Activated naive CD8-positive, alpha-beta T cell treated with anti-CD3 and anti-CD28 coated beads, Interleukin-2, amount 50 U/mL, for 24 hours (primary cell): ENCODE measurements around the gene PEX11G.
"Not testable (repeated sequence)": the region's sequence is repeated elsewhere in the genome, so short reads cannot be mapped to it uniquely, and the experiment has no call there.

Source experiments
- ATAC-seq: fragments of 150-1000 bp; cut with Tn5 transposase; one replicate; pipeline ENCODE4 v1.10.0; 2021
- DNase-seq: peaks from one replicate; pipeline ENCODE4 v3.0.0; 2021
- H3K27ac Mint-ChIP-seq: one replicate; pipeline ENCODE4 v1.8.0; 2021; ENCODE audit warnings: mild to moderate bottlenecking, mixed read lengths
- H3K27me3 Mint-ChIP-seq: one replicate; pipeline ENCODE4 v1.8.0; 2021; ENCODE audit warnings: mixed read lengths
- H3K36me3 Mint-ChIP-seq: one replicate; pipeline ENCODE4 v1.8.0; 2021; ENCODE audit warnings: low read depth, mixed read lengths
- H3K4me1 Mint-ChIP-seq: one replicate; pipeline ENCODE4 v1.8.0; 2021; ENCODE audit warnings: mixed read lengths
- H3K4me3 Mint-ChIP-seq: one replicate; pipeline ENCODE4 v1.8.0; 2021; ENCODE audit warnings: mild to moderate bottlenecking, moderate library complexity, mixed read lengths
- H3K9me3 Mint-ChIP-seq: one replicate; pipeline ENCODE4 v1.8.0; 2021; ENCODE audit warnings: mixed read lengths

The PEX11G gene

GRCh38 chr19:7450243-7451223 lies 38.3 kb downstream of the PEX11G start:
- ATAC-seq (no peak), DNase-seq (no peak)
- no peaks in the 10 kb centered on the region for H3K27me3 Mint-ChIP-seq
- peaks cover 6% of the 10 kb centered on the region for H3K4me1 Mint-ChIP-seq
- H3K36me3 Mint-ChIP-seq: peaks cover 48% of the 10 kb centered on the region
- no peak overlapping the region for H3K27ac Mint-ChIP-seq
- no peak overlapping the region for H3K4me3 Mint-ChIP-seq
- H3K9me3 Mint-ChIP-seq: peaks cover 9% of the 10 kb centered on the region

GRCh38 chr19:7449391-7450070 lies 39.3 kb downstream of the PEX11G start:
- not testable (repeated sequence) for H3K4me1 Mint-ChIP-seq, H3K27ac Mint-ChIP-seq, H3K9me3 Mint-ChIP-seq, DNase-seq, H3K27me3 Mint-ChIP-seq, ATAC-seq, H3K4me3 Mint-ChIP-seq
- peaks cover 38% of the 10 kb centered on the region for H3K36me3 Mint-ChIP-seq

- H3K4me3 Mint-ChIP-seq: no peak overlapping the region
- H3K27ac Mint-ChIP-seq: no peak overlapping the region
- ATAC-seq (no peak), DNase-seq (no peak)
- no peaks in the 10 kb centered on the region for H3K27me3 Mint-ChIP-seq
- peaks cover 4% of the 10 kb centered on the region for H3K4me1 Mint-ChIP-seq
- no peaks in the 10 kb centered on the region for H3K9me3 Mint-ChIP-seq
- peaks cover 25% of the 10 kb centered on the region for H3K36me3 Mint-ChIP-seq
Observed at GRCh38 chr19:7447648-7448047, 41.2 kb downstream of the PEX11G start.

- Mint-ChIP-seq H3K4me1 (no peaks in the 10 kb centered on the region), H3K36me3 (peaks cover 14% of the 10 kb centered on the region), H3K27ac (peak overlapping the region; percentile 19)
Observed at GRCh38 chr19:7445104-7445503, 43.7 kb downstream of the PEX11G start.

GRCh38 chr19:7444042-7444441 lies 44.8 kb downstream of the PEX11G start:
- DNase-seq: no peak
- Mint-ChIP-seq H3K4me1 (no peaks in the 10 kb centered on the region), H3K27me3 (no peaks in the 10 kb centered on the region), H3K9me3 (no peaks in the 10 kb centered on the region), H3K27ac (no peak overlapping the region), H3K4me3 (no peak overlapping the region), H3K36me3 (peaks cover 13% of the 10 kb centered on the region)
- ATAC-seq: no peak

More at GRCh38 chr19:7445104-7445503, 43.7 kb downstream of the PEX11G start:
- DNase-seq (no peak), ATAC-seq (no peak)
- H3K4me3 Mint-ChIP-seq: no peak overlapping the region
- H3K27me3 Mint-ChIP-seq: no peaks in the 10 kb centered on the region
- H3K9me3 Mint-ChIP-seq: no peaks in the 10 kb centered on the region

- H3K9me3 Mint-ChIP-seq: no peaks in the 10 kb centered on the region
- no peak for DNase-seq
- no peak overlapping the region for H3K4me3 Mint-ChIP-seq
- H3K4me1 Mint-ChIP-seq: no peaks in the 10 kb centered on the region
- peaks cover 8% of the 10 kb centered on the region for H3K36me3 Mint-ChIP-seq
- no peak for ATAC-seq
- no peak overlapping the region for H3K27ac Mint-ChIP-seq
- H3K27me3 Mint-ChIP-seq: no peaks in the 10 kb centered on the region
Observed at GRCh38 chr19:7442423-7442822, 46.4 kb downstream of the PEX11G start.

GRCh38 chr19:7441468-7442146 lies 47.2 kb downstream of the PEX11G start:
- ATAC-seq (no peak), DNase-seq (no peak)
- Mint-ChIP-seq H3K27ac (no peak overlapping the region), H3K4me1 (peaks cover 5% of the 10 kb centered on the region), H3K36me3 (peaks cover 4% of the 10 kb centered on the region), H3K27me3 (no peaks in the 10 kb centered on the region), H3K4me3 (no peak overlapping the region), H3K9me3 (no peaks in the 10 kb centered on the region)

- DNase-seq (no peak), ATAC-seq (no peak)
- Mint-ChIP-seq H3K27ac (no peak overlapping the region), H3K27me3 (no peaks in the 10 kb centered on the region), H3K4me1 (peaks cover 13% of the 10 kb centered on the region), H3K36me3 (peaks cover 4% of the 10 kb centered on the region), H3K9me3 (no peaks in the 10 kb centered on the region), H3K4me3 (no peak overlapping the region)
Observed at GRCh38 chr19:7440188-7440975, 48.5 kb downstream of the PEX11G start.

GRCh38 chr19:7435586-7435985 lies 53.2 kb downstream of the PEX11G start:
- H3K27ac Mint-ChIP-seq: peak overlapping the region; percentile 66
- no peaks in the 10 kb centered on the region for H3K27me3 Mint-ChIP-seq
- no peak for DNase-seq
- H3K9me3 Mint-ChIP-seq: no peaks in the 10 kb centered on the region
- H3K36me3 Mint-ChIP-seq: peaks cover 2% of the 10 kb centered on the region
- peaks cover 16% of the 10 kb centered on the region for H3K4me1 Mint-ChIP-seq
- H3K4me3 Mint-ChIP-seq: no peak overlapping the region
- ATAC-seq: no peak

- peaks cover 2% of the 10 kb centered on the region for H3K36me3 Mint-ChIP-seq
- no peak for ATAC-seq
- no peaks in the 10 kb centered on the region for H3K27me3 Mint-ChIP-seq
- no peaks in the 10 kb centered on the region for H3K9me3 Mint-ChIP-seq
- no peak for DNase-seq
- no peak overlapping the region for H3K4me3 Mint-ChIP-seq
- H3K4me1 Mint-ChIP-seq: peaks cover 16% of the 10 kb centered on the region
- H3K27ac Mint-ChIP-seq: peak overlapping the region; percentile 35
Observed at GRCh38 chr19:7434391-7434790, 54.4 kb downstream of the PEX11G start.

GRCh38 chr19:7433456-7433855 lies 55.4 kb downstream of the PEX11G start:
- H3K36me3 Mint-ChIP-seq, H3K27ac Mint-ChIP-seq, H3K9me3 Mint-ChIP-seq, H3K27me3 Mint-ChIP-seq, ATAC-seq, H3K4me3 Mint-ChIP-seq, DNase-seq: not testable (repeated sequence)
- peaks cover 23% of the 10 kb centered on the region for H3K4me1 Mint-ChIP-seq

- Mint-ChIP-seq H3K36me3 (peaks cover 6% of the 10 kb centered on the region), H3K4me3 (no peak overlapping the region), H3K27ac (no peak overlapping the region), H3K9me3 (no peaks in the 10 kb centered on the region), H3K27me3 (no peaks in the 10 kb centered on the region), H3K4me1 (peaks cover 36% of the 10 kb centered on the region)
- ATAC-seq (no peak), DNase-seq (no peak)
Observed at GRCh38 chr19:7429638-7430282, 59.1 kb downstream of the PEX11G start.

- peak overlapping the region; percentile 78 for H3K27ac Mint-ChIP-seq
- H3K27me3 Mint-ChIP-seq: no peaks in the 10 kb centered on the region
- peaks cover 37% of the 10 kb centered on the region for H3K4me1 Mint-ChIP-seq
- DNase-seq (no peak), ATAC-seq (no peak)
- peak overlapping the region; percentile 21 for H3K4me3 Mint-ChIP-seq
- H3K36me3 Mint-ChIP-seq: peaks cover 6% of the 10 kb centered on the region
- H3K9me3 Mint-ChIP-seq: no peaks in the 10 kb centered on the region
Observed at GRCh38 chr19:7428651-7429113, 60.2 kb downstream of the PEX11G start.
